ENCODE measurements around the gene F10. TPM values are rescaled to one million over a fixed set of nuclear protein-coding genes. Genes with fewer than 3 reads are reported as not detected.

The F10 gene
- total and polyA plus RNA-seq, 2 donors (not counting 3 experiments of a cell fraction or from before 2014, with no cell fraction given) = 0.25 TPM; not detected in 1

DNA sequence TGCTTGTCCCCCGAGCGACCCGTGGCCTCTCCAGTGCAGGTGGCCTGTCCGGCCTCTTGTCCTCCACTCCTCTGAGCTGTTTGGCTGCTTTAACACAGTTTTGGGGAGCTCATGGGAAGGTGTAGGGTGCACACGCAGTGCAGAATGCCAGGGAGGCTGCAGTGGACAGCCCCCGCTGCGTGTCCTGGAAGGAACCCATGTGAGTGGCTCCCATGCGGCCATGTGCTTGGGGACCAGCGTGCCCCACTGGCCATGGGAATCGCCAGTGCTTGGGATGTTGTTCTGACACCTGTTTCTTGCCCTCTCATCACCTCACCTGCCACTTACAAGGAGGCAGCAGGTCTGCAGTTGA, 39.6 kb upstream of the F10 start:
- H3K4me3 ChIP-seq (replicated peaks in 1 of 3; ENCODE audit: insufficient read depth in 1 of 3, low read depth in 1 of 3, low read length in 3 of 3) = no peak overlapping the region
- FAIRE-seq (no peak), DNase-seq (ENCODE audit: low read depth, low spot score) (no peak)
- no peaks in the 10 kb centered on the region for H3K4me1 ChIP-seq (ENCODE audit: control insufficient read depth, extremely low read depth, insufficient read depth, low read length)
- H3K79me2 ChIP-seq (ENCODE audit: control insufficient read depth, insufficient read depth, low read length) = no peaks in the 10 kb centered on the region
- H3K9me3 ChIP-seq (replicated peaks; ENCODE audit: control insufficient read depth, insufficient read depth, low read length) = no peaks in the 10 kb centered on the region
- dilution Hi-C loops (cut with MboI; ENCODE audit: extremely low pct_ligation_motif_present, low sequenced_read_pairs) = no loop called here
- intact Hi-C loops (cut with micrococcal nuclease) = no loop called here
- TF ChIP-seq POLR2AphosphoS5 (IDR thresholded peaks at IDR 0.05; ENCODE audit: insufficient read depth, low read depth, low read length) = no peak
- TF ChIP-seq POLR2A (IDR thresholded peaks at IDR 0.05; ENCODE audit: low read depth, low read length) = no peak
- TF ChIP-seq, protein P1, sequence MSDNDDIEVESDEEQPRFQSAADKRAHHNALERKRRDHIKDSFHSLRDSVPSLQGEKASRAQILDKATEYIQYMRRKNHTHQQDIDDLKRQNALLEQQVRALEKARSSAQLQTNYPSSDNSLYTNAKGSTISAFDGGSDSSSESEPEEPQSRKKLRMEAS (IDR thresholded peaks at IDR 0.05; ENCODE audit: insufficient read depth, insufficient read length) = no peak
- TF ChIP-seq FOS (IDR thresholded peaks at IDR 0.05; ENCODE audit: borderline replicate concordance, insufficient read depth, low read length) = no peak
- no peak for TF ChIP-seq MYC (IDR thresholded peaks at IDR 0.05; ENCODE audit: low read depth, low read length)
- TF ChIP-seq, protein P2, sequence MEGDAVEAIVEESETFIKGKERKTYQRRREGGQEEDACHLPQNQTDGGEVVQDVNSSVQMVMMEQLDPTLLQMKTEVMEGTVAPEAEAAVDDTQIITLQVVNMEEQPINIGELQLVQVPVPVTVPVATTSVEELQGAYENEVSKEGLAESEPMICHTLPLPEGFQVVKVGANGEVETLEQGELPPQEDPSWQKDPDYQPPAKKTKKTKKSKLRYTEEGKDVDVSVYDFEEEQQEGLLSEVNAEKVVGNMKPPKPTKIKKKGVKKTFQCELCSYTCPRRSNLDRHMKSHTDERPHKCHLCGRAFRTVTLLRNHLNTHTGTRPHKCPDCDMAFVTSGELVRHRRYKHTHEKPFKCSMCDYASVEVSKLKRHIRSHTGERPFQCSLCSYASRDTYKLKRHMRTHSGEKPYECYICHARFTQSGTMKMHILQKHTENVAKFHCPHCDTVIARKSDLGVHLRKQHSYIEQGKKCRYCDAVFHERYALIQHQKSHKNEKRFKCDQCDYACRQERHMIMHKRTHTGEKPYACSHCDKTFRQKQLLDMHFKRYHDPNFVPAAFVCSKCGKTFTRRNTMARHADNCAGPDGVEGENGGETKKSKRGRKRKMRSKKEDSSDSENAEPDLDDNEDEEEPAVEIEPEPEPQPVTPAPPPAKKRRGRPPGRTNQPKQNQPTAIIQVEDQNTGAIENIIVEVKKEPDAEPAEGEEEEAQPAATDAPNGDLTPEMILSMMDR (IDR thresholded peaks at IDR 0.05; ENCODE audit: extremely low read depth in 1 of 2, insufficient read depth in 1 of 2, low read depth in 1 of 2, low read length in 2 of 2) = no peak
- TF ChIP-seq GATA2 (IDR thresholded peaks at IDR 0.05; ENCODE audit: insufficient read depth, insufficient read length, low read depth, low read length) = no peak
- no peak for TF ChIP-seq EZH2 (IDR thresholded peaks at IDR 0.05; ENCODE audit: borderline replicate concordance, low read depth, low read length, severe bottlenecking)
- no peak overlapping the region for H2AFZ ChIP-seq (ENCODE audit: low read depth, low read length)
- H3K9me1 ChIP-seq (replicated peaks; ENCODE audit: control insufficient read depth, extremely low read depth, insufficient read depth, low read length) = no peaks in the 10 kb centered on the region
- no peaks in the 10 kb centered on the region for H4K20me1 ChIP-seq (replicated peaks; ENCODE audit: control insufficient read depth, extremely low read depth, insufficient read depth, low read length)
- no TSS peak for BruUV-seq (replicated peaks)
- POLR2A ChIA-PET = no interaction called here
- CTCF ChIA-PET = no interaction called here
- H3K27ac ChIP-seq (ENCODE audit: insufficient read depth, low read depth, low read length) = no peak overlapping the region
- H3K4me2 ChIP-seq (ENCODE audit: insufficient read depth, low read length) = no peak overlapping the region
- no peaks in the 10 kb centered on the region for H3K27me3 ChIP-seq (ENCODE audit: control insufficient read depth in 2 of 2, insufficient read depth in 2 of 2, low read length in 2 of 2)
- no peaks in the 10 kb centered on the region for H3K36me3 ChIP-seq (ENCODE audit: control insufficient read depth in 2 of 2, extremely low read depth in 1 of 2, insufficient read depth in 2 of 2, low read length in 2 of 2)
- H3K9ac ChIP-seq (replicated peaks; ENCODE audit: extremely low read depth, insufficient read depth, low read length) = no peak overlapping the region

All from endothelial cell of umbilical vein (primary cell).